HG02973 (cell line): ENCODE measurements around the gene PCBP3.

Experiments
- ATAC-seq: cut with Tn5 transposase; IDR thresholded peaks from one replicate; pipeline ENCODE4 v1.9.1; 2021; ENCODE audit warnings: moderate library complexity; ENCODE audit not compliant: unreplicated experiment

The PCBP3 gene

DNA sequence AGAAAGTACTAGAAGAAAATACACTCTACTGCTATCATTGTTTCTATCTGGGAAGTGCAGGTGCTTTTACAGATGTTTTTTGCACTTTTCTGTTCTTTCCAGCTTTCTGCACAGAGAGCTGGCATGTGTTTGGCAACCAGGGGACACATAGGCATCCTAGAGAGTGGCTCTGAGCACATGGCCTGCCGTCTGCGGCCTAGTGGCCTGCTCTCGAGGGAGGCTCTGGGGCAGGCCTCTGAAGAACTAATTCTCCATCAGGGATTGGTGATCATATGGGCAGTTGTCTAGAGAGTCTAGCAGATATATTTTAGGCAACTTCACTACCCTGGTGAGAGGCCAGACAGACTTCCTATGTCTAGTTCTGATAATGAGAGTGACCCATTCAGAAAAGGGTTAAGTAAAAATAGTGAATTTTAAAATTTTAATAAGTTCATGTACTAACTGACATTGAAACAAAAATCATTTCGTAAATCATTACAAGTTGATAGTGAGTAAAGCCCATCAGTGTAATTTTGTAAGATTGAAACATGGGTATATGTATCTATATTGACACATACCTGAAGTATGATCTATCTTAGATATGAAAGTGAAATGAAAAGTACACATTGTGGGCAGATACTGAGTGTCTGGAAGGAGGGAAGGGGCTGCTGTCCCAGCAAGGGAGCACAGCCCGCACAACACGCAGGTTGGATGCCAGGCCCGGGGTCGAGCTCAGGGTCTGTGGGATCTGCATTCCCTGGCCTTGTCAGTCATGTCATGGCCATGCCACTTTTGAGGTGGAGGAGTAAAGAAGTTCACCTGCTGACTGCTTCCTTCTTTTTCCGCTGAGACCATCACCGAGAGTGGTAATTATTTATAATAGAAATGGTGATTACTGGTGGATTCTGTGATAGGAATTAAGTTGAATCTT is 79.8 kb downstream of the PCBP3 start:
- ATAC-seq, result no peak

DNA sequence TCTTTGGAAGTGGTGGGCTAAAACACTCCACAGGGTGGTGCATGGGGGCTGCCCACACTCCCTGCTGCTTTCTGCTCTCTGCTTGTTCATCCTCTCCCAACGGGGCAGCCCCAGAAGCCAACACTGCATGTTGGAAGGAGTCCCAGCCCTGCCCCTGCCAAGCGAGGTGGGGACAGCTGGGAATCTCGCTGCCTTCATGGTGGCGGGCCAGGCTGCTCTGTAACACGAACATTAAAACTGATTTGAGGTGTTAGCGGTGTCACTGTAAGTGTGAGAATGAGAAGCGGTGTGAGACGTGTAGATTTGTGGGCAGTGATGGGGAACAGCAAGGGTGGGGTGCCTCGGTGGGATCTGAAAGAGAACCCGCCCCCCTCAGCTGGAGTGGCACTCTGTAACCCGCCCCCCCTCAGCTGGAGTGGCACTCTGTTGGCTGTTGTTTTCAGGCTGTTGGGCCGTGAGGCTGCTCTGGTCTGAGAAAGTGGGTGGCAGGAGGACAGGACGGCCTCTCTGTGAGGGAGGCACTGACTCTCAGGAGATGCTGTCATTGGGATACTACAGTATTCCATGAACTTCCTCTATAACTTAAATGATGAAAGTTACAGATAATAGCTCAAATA is 80.9 kb downstream of the PCBP3 start:
- no peak for ATAC-seq

DNA sequence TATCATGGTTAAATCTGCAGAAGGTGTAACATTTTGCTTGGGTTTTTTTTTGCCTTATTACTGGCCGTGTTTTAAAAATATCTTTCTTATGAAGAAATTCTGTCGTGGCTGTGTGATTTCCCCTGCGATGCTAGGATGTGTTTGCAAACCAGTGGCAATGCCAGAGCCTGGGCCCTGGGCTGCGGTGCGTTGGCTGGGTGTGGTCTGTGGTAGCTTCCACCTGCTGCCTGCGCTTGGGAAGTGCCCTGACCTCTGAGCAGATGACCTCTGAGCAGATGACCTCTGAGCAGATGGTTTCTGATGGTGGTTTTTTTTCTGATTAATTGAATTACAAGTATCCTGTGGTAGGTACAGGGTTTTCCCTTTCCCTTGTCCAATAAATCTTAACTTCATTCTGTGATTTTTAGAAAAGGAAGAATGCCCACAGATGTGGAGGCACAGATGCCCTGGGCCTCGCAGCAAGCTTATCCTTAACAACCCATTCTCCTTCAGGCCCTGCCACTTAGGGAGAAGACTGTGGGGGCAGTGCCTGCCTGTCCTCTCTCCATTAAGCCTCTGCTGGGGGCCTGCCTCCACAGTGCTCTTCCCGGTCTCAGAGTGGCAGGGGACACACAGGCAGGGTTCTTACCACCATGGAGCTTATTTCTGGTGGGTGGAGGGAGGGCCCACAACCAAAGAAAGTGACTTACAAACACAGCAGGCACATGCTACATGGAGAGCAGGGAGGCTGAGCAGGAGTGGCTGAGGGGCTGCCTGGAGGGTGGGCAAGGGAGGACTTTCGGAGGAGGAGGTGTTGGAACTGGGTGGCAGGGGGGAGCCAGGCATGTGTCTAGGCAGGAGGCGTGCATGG is 81.7 kb downstream of the PCBP3 start:
- no peak for ATAC-seq

DNA sequence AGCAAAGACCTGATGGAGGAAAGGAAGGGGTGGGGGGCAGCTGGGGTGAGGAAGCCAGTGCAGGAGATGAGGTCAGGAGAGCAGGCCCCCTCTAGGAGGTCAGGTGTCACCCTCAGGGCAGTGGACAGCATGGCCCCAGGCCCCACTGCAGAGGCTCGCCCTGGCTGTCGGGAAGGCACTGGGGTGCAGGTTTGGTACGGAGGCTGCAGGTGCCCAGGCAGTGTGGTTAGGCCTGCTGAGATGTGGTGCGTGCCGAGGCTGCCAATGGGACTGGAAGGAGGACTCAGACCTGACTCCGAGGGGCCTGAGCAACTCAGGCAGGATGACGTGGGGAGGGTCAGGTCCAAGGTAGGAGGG is 82.3 kb downstream of the PCBP3 start:
- no peak for ATAC-seq

GRCh38 chr21:45726438-45726837 is 82.9 kb downstream of the PCBP3 start:
- ATAC-seq, result no peak

GRCh38 chr21:45727390-45727789 is 83.9 kb downstream of the PCBP3 start:
- no peak for ATAC-seq

- no peak for ATAC-seq
Observed at GRCh38 chr21:45735259-45736000, 91.9 kb downstream of the PCBP3 start.

- no peak for ATAC-seq
Observed at GRCh38 chr21:45736042-45736689, 92.6 kb downstream of the PCBP3 start.

DNA sequence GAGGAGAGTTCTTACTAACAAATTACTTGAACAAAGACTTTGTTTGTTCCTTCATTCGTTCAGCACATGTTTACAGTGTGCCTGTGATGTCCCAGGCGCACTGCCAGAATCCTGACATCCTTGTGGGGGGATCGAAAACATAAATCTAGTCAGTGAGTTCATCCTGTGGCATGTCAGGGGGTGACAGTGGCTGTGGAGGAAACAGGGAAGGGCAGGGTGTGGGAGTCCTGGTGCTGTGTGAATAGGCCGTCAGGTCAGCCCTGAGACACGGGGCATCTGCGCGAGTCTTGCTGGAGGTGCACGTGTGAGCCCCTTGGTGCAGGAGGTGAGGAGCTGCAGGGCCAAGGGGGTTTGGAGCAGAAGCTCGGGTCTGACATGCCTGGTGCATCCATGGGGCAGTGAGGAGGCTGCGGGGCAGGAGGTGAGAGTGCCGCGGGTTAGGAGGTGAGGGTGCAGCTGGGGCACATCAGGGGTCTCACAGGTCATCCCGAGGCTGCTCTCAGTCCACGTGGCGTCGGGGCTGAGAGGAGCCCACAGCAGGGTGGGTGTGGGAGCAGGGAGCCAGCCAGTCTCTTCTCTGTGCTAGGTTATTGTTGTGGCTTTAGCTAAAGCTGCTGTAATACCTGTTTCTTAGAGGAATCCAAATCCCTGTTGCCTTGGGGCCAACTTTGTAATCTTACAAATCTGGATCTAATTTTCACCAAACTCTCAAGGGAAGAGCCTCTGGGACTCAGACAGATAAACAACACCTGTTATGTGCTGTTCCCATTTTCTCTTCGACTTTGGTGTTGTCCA is 93.4 kb downstream of the PCBP3 start:
- no peak for ATAC-seq

DNA sequence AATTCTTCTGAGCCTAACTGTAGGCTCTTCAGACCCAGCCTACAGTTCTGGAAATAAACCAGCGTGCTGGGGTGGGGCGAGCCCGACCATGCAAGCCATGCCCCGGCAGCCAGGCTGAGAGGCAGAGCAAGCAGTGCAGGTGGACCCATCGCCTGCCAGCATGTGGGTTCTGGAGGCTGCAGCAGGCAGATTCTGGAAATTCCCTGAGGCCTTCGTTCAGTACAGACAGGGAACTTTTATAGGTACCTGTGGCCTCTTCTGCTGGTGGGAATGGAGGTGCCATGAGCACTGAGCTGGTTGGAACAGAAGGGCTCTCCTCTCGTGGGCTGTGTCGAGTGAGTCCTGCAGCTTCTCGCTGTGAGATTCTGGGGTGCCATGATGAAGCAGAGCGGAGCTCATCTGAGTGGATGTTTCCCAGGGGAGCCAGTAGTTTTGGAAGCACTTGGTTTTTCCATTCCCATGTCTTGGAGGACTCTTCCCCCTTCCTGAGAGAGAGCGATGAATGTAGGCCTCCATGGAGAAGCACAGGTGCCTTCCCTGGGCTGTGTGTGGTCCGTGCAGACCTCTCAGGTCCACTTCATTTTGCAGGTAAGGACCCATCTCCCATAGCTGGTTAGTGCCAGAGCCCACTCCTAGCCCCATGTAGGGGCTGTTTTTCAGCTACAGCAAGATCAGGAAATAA is 94.1 kb downstream of the PCBP3 start:
- no peak for ATAC-seq

DNA sequence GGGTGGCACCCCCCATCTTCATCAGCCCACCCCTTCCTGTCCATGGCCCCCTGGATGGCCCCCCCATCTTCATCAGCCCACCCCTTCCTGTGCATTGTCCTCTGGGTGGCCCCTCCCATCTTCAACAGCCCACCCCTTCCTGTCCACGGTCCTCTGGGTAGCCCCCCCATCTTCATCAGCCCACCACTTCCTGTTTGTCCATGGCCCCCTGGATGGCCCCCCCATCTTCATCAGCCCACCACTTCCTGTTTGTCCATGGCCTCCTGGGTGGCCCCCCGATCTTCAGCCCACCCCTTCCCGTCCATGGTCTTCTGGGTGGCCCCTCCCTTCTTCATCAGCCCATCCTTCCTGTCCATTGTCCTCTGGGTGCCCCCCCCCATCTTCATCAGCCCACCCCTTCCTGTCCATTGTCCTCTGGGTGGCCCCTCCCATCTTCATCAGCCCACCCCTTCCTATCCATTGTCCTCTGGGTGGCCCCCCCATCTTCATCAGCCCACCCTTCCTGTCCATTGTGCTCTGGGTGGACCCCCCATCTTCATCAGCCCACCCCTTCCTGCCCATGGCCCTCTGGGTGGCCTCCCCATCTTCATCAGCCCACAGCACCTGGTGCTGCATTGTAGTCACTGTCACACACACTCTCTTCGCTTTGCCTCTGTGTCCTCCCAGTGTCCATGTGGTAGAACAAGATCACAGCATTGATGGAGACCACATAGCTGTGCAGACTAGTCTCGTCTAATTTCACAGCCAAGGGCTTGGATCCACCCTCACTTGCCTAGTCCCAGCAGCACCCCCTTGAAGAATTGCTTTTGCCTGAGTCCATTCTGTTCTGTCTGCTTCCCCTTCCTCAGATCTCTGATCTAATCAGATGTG is 95.9 kb downstream of the PCBP3 start:
- ATAC-seq, result no peak

- ATAC-seq, result no peak
Observed at GRCh38 chr21:45740088-45740440, 96.5 kb downstream of the PCBP3 start.

GRCh38 chr21:45740491-45741357 is 97.2 kb downstream of the PCBP3 start:
- ATAC-seq, result no peak

GRCh38 chr21:45741691-45742090 is 98.2 kb downstream of the PCBP3 start:
- no peak for ATAC-seq

- ATAC-seq, result no peak
Observed at GRCh38 chr21:45742247-45742646, 98.7 kb downstream of the PCBP3 start.

DNA sequence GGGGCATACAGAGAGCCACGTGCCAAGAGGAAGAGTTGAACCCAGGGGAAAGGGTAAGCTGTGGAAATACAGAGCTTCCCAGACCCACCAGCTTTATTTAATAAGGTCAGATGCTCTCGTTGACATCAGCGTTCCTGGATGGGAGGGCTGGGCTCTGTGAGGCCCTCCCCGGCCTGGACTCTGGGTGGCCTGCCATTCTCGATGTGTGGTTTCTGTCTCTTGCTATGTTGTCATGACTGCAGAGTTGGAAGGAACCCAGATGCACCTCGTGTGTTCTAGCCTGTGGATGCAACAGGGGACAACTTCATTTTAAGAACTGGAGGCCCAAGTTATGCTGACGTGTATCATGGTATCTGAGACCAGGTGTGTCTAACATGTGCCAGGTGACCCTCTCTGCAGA is 101.7 kb downstream of the PCBP3 start:
- no peak for ATAC-seq

DNA sequence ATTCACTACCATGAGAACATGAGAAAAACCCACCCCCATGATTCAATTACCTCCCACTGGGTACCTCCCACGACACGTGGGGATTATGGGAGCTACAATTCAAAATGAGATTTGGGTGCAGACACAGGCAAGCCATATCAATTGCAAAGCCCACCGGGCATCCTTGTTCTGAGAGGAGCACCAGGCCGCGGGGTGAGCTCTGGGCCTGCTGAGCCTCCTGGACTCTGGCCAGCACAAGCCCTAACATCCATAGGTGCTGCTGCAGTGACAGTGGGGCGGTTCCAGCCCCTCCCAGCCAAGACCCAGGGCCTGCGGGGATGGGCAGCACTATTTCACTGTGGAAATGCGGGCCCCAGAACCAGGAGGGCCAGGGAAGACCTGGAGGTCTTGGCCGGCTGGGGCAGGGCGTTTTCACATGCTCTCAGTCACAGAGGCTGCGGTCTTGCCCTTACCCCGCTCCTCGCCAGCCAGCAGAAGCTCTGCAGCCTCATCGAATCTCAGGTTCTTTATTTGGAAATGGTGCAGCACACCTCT is 103.8 kb downstream of the PCBP3 start:
- ATAC-seq, result no peak
